Caco-2 (cell line): ENCODE results near the gene SLFN12L. TPM values are rescaled to one million over a fixed set of nuclear protein-coding genes. Genes with fewer than 3 reads are reported as not detected.
"Not testable (repeated sequence)": the region's sequence is repeated elsewhere in the genome, so short reads cannot be mapped to it uniquely, and the experiment has no call there.

Experiments used
- BruUV-seq: library from RNA; stranded (reverse); fragments of 400-500 nt; replicated peaks from 2 replicates; lab custom pipeline; 2021; lab: Mats Ljungman, UMichigan
- CTCF ChIA-PET: fragments of 300-600 bp; sonication (Branson Sonifier 250); formaldehyde crosslinking; loops from one replicate; lab custom pipeline; 2022; ENCODE audit warnings: antibody characterized with exemption; lab: Charles Lee
- POLR2A ChIA-PET: fragments of 300-600 bp; sonication (Branson Sonifier 250); formaldehyde crosslinking; loops from one replicate; lab custom pipeline; 2022; ENCODE audit warnings: antibody characterized with exemption; lab: Charles Lee
- DNase-seq, 2 experiments: peaks; one replicate each; pipeline versions ENCODE4 v3.0.0 to v3.0.0-alpha.2; 2020 to 2022
- H3K27me3 ChIP-seq: replicated peaks from 2 replicates; pipeline ENCODE4 v1.6.0; 2011; ENCODE audit warnings: low read length; ENCODE audit not compliant: control insufficient read depth, insufficient read depth
- H3K36me3 ChIP-seq: 2 replicates; pipeline ENCODE4 v1.5.1; 2011; ENCODE audit warnings: low read length; ENCODE audit not compliant: control insufficient read depth, insufficient read depth
- H3K4me1 ChIP-seq: fragments of 250-450 bp; sonication (Bioruptor Pico); 2 replicates; pipeline ENCODE4 v1.5.1; 2020; ENCODE audit warnings: mild to moderate bottlenecking
- H3K4me3 ChIP-seq: 2 replicates; pipeline ENCODE4 v1.5.1; 2011; ENCODE audit warnings: low read depth, mild to moderate bottlenecking, control low read depth, low read length
- H3K9me3 ChIP-seq: fragments of 250-450 bp; sonication (Bioruptor Pico); 2 replicates; pipeline ENCODE4 v1.5.1; 2020; ENCODE audit warnings: mild to moderate bottlenecking, moderate library complexity
- H3K27ac Mint-ChIP-seq: one replicate; pipeline ENCODE4 v1.8.0; 2022; ENCODE audit warnings: mixed read lengths; ENCODE audit not compliant: unreplicated experiment
- H3K27me3 Mint-ChIP-seq: one replicate; pipeline ENCODE4 v1.8.0; 2022; ENCODE audit warnings: mixed read lengths; ENCODE audit not compliant: insufficient read depth, unreplicated experiment
- H3K36me3 Mint-ChIP-seq: one replicate; pipeline ENCODE4 v1.8.0; 2022; ENCODE audit warnings: mild to moderate bottlenecking, mixed read lengths; ENCODE audit not compliant: insufficient read depth, unreplicated experiment
- H3K4me1 Mint-ChIP-seq: one replicate; pipeline ENCODE4 v1.8.0; 2022; ENCODE audit warnings: low read depth, mixed read lengths; ENCODE audit not compliant: unreplicated experiment
- H3K4me3 Mint-ChIP-seq: one replicate; pipeline ENCODE4 v1.8.0; 2022; ENCODE audit warnings: mild to moderate bottlenecking, moderate library complexity, mixed read lengths; ENCODE audit not compliant: unreplicated experiment
- H3K9me3 Mint-ChIP-seq: one replicate; pipeline ENCODE4 v1.8.0; 2022; ENCODE audit warnings: mixed read lengths; ENCODE audit not compliant: unreplicated experiment
- intact Hi-C: fragments of 100-400 bp; cut with micrococcal nuclease; formaldehyde crosslinking; loops from one replicate; pipeline ENCODE4 v1.10.0; 2022; ENCODE audit not compliant: unreplicated experiment
- total RNA-seq: library from RNA; stranded (reverse); gene quantifications from 2 replicates; pipeline ENCODE4 v1.2.3, GENCODE V29; 2022
- TF ChIP-seq, protein P1 (sequence below), 2 experiments: fragments of 200-600 bp in 1 of 2; IDR thresholded peaks; 1 replicate in 1 of 2; 2 replicates in 1 of 2; pipeline versions ENCODE4 v1.5.1 to v1.8.0; 2011 to 2022; ENCODE audit warnings: antibody characterized with exemption in 1 of 2, control low read depth in 1 of 2, inconsistent platforms in 1 of 2, low read depth in 1 of 2, low read length in 1 of 2, mild to moderate bottlenecking in 1 of 2, moderate library complexity in 1 of 2; ENCODE audit not compliant: insufficient read depth in 1 of 2, severe bottlenecking in 1 of 2, unreplicated experiment in 1 of 2

SLFN12L gene
- total RNA-seq, 1 experiment from 2014 or later: not detected

DNA sequence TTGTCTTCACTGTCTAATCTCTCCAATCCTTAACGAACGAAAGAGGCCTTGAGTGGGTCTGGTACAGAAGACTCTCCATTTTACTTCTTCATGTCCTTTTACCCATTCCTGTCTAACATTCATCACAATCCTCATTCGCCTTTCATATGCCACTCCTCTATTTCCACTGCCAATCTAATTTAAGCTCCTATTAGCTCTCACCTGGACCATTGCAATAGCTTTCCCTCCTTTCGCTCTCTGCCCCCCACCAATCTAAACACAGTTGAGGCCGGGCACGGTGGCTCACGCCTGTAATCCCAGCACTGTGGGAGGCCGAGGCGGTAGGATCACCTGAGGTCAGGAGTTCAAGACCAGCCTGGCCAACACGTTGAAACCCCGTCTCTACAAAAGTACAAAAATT lies 29.5 kb upstream of the SLFN12L start:
- DNase-seq: no peak
- peaks cover 15% of the 10 kb centered on the region for H3K4me1 Mint-ChIP-seq
- H3K4me3 Mint-ChIP-seq: peak overlapping the region; percentile 75
- H3K27me3 Mint-ChIP-seq: peaks cover 2% of the 10 kb centered on the region
- Histone ChIP-seq H3K27me3 (no peaks in the 10 kb centered on the region), H3K4me1 (peaks cover 4% of the 10 kb centered on the region), H3K4me3 (peak overlapping the region; percentile 54), H3K9me3 (no peaks in the 10 kb centered on the region), H3K36me3 (no peaks in the 10 kb centered on the region)
- intact Hi-C loops: loop anchor here (1.0 kb wide), 1 partner anchor 11 kb away; the partner anchor contains the start of gene PEX12
- peak overlapping the region; percentile 56 for H3K27ac Mint-ChIP-seq
- no TSS peak for BruUV-seq
- H3K9me3 Mint-ChIP-seq: no peaks in the 10 kb centered on the region
- ChIA-PET POLR2A (interaction anchor here (0.6 to 2.7 kb wide), 3 partner anchors 11 to 1091 kb away, joined by 4 to 22 read pairs (median 7); partner anchors contain the start of genes PEX12 and TAF15), CTCF (no interaction called here)
- peaks cover 20% of the 10 kb centered on the region for H3K36me3 Mint-ChIP-seq
- TF ChIP-seq, protein P1, sequence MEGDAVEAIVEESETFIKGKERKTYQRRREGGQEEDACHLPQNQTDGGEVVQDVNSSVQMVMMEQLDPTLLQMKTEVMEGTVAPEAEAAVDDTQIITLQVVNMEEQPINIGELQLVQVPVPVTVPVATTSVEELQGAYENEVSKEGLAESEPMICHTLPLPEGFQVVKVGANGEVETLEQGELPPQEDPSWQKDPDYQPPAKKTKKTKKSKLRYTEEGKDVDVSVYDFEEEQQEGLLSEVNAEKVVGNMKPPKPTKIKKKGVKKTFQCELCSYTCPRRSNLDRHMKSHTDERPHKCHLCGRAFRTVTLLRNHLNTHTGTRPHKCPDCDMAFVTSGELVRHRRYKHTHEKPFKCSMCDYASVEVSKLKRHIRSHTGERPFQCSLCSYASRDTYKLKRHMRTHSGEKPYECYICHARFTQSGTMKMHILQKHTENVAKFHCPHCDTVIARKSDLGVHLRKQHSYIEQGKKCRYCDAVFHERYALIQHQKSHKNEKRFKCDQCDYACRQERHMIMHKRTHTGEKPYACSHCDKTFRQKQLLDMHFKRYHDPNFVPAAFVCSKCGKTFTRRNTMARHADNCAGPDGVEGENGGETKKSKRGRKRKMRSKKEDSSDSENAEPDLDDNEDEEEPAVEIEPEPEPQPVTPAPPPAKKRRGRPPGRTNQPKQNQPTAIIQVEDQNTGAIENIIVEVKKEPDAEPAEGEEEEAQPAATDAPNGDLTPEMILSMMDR (IDR thresholded peaks at IDR 0.05; ENCODE audit: insufficient read depth in 1 of 2, low read depth in 1 of 2, low read length in 1 of 2, severe bottlenecking in 1 of 2, unreplicated experiment in 1 of 2): no peak

DNA sequence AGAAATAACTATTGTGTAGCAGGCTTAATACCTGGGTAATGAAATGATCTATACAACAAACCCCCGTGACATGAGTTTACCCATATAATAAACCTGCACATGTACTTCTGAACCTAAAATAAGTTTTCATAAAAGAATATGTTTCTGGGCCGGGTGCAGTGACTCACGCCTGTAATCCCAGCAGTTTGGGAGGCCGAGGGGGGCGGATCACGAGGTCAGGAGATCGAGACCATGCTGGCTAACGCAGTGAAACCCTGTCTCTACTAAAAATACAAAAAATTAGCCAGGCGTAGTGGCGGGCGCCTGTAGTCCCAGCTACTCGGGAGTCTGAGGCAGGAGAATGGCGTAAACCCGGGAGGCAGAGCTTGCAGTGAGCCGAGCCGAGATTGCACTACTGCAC lies 25.7 kb upstream of the SLFN12L start:
- H3K4me1 Mint-ChIP-seq, H3K36me3 Mint-ChIP-seq, intact Hi-C loops, CTCF ChIA-PET, H3K4me3 Mint-ChIP-seq, H3K27me3 Mint-ChIP-seq, H3K9me3 Mint-ChIP-seq, H3K4me1 ChIP-seq, BruUV-seq, H3K36me3 ChIP-seq, DNase-seq, H3K27ac Mint-ChIP-seq, H3K27me3 ChIP-seq, H3K4me3 ChIP-seq, POLR2A ChIA-PET, H3K9me3 ChIP-seq: not testable (repeated sequence)

DNA sequence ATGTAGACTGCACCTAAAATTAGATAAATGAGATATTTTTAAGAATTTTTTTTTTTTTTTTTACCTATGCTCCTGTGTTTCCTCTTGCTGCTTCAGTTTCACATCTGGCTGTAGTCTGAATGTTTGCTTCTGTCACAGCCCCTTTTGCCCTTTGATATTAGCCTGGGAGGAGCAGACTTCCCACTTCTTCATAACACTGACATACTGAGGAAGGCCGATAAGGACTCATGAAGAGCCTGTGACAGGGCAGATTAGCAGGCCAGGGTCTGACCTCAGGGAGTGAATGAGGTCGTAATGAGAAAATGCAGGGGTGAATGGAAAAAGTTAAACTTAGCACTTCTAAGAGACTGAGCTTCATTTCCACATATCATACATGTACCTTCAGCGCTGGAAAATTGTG lies 23.2 kb upstream of the SLFN12L start, which contains the start of gene SLFN14:
Gene SLFN14 (minus strand): TSS at position 117 of the 400 bp plus-strand sequence. CDS start 2,757 bp downstream, outside the sequence.
- TF ChIP-seq, protein P1 (IDR thresholded peaks at IDR 0.05; ENCODE audit: insufficient read depth in 1 of 2, low read depth in 1 of 2, low read length in 1 of 2, severe bottlenecking in 1 of 2, unreplicated experiment in 1 of 2): no peak
- Mint-ChIP-seq H3K9me3 (no peaks in the 10 kb centered on the region), H3K4me3 (no peak within 1 kb of the TSS), H3K27ac (no peak within 1 kb of the TSS), H3K27me3 (peaks cover 14% of the 10 kb centered on the region), H3K4me1 (no peaks in the 10 kb centered on the region), H3K36me3 (no peaks in the 10 kb centered on the region)
- Histone ChIP-seq H3K9me3 (no peaks in the 10 kb centered on the region), H3K4me1 (no peaks in the 10 kb centered on the region), H3K27me3 (no peaks in the 10 kb centered on the region), H3K36me3 (no peaks in the 10 kb centered on the region), H3K4me3 (no peak within 1 kb of the TSS)
- POLR2A ChIA-PET: no interaction called here
- no TSS peak for BruUV-seq
- intact Hi-C loops: no loop called here
- no peak for DNase-seq
- CTCF ChIA-PET: no interaction called here
